GM12864 (cell line): ENCODE measurements around the gene CLASP2.

Source experiments
- DNase-seq: peaks from one replicate; pipeline ENCODE4 v3.0.0-alpha.2; 2011; ENCODE audit warnings: low read depth
- H3K4me3 ChIP-seq: 2 replicates; pipeline ENCODE4 v1.5.1; 2011; ENCODE audit warnings: mild to moderate bottlenecking, low read depth, low read length, control low read depth
- TF ChIP-seq, protein P1 (sequence below): IDR thresholded peaks from 2 replicates; pipeline ENCODE4 v1.5.1; 2011; ENCODE audit warnings: low read depth, mild to moderate bottlenecking, moderate library complexity, low read length, control low read depth, inconsistent platforms; ENCODE audit errors: missing control alignments

Gene CLASP2

DNA sequence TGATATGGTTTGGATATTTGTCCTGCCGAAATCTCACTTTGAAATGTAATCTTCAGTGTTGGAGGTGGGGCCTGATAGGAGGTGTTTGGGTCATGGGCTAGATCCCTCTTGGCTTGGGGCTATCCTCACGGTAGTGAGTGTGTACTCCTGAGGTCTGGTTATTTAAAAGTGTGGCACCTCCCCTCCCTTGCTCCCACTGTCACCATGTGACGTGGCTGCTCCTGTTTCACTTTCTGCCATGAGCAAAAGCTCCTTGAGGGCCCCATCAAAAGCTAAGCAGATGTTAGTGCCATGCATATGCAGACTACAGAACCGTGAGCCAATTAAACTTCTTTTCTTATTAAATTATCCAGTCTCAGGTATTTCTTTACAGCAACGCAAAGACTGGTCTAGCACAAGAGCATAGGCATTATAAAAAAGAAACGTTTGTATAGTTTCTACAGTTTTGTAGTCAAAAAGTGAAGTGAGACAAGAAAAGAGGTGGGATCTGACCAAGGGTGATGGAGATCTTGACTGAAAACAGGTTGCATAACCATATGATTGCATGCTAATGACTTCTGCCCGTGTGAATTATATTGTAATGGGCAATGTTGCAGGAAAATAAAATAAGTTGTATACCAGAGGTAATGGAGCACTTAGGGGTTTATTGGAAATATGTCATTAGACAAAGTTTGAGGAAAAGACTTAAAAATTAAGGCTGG, 28.5 kb upstream of the CLASP2 start:
- no peak for DNase-seq
- H3K4me3 ChIP-seq: no peak overlapping the region
- TF ChIP-seq, protein P1, sequence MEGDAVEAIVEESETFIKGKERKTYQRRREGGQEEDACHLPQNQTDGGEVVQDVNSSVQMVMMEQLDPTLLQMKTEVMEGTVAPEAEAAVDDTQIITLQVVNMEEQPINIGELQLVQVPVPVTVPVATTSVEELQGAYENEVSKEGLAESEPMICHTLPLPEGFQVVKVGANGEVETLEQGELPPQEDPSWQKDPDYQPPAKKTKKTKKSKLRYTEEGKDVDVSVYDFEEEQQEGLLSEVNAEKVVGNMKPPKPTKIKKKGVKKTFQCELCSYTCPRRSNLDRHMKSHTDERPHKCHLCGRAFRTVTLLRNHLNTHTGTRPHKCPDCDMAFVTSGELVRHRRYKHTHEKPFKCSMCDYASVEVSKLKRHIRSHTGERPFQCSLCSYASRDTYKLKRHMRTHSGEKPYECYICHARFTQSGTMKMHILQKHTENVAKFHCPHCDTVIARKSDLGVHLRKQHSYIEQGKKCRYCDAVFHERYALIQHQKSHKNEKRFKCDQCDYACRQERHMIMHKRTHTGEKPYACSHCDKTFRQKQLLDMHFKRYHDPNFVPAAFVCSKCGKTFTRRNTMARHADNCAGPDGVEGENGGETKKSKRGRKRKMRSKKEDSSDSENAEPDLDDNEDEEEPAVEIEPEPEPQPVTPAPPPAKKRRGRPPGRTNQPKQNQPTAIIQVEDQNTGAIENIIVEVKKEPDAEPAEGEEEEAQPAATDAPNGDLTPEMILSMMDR: no peak

DNA sequence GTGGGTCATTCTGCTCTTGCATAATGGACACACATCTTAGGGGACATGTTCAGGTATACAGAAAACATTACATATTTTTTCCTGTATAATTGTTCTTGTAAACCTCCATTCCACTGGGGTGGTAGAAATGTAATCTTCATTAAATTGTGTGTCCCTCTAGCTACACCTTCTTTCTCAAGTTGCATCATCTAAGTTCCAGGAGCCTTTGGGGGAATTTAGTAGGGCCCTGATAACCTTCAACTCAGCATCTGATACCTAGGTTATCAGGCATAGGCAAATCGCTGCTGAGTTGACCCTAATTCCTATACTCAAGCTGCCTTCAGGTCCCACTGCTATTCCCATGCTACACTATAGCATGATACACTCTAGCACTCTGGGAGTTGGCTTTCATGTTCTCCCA, 19.1 kb upstream of the CLASP2 start:
- H3K4me3 ChIP-seq: no peak overlapping the region
- TF ChIP-seq, protein P1: no peak
- DNase-seq: no peak

DNA sequence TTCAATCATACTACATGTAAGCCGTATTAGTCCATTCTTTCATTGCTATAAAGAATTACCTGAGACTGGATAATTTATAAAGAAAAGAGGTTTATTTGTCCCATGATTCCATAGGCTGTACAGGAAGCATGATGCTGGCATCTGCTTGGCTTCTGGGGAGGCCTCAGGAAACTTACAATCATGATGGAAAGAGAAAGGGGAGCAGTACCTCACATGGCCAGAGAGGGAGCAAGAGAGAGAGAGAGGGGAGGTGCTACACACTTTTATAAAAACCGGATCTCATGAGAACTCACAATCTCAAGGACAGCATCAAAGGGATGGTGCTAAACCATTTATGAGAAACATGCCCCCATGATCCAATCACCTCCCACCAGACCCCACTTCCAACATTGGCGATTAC, 14.3 kb upstream of the CLASP2 start:
- no peak for DNase-seq
- no peak overlapping the region for H3K4me3 ChIP-seq
- TF ChIP-seq, protein P1: peak; percentile 56

DNA sequence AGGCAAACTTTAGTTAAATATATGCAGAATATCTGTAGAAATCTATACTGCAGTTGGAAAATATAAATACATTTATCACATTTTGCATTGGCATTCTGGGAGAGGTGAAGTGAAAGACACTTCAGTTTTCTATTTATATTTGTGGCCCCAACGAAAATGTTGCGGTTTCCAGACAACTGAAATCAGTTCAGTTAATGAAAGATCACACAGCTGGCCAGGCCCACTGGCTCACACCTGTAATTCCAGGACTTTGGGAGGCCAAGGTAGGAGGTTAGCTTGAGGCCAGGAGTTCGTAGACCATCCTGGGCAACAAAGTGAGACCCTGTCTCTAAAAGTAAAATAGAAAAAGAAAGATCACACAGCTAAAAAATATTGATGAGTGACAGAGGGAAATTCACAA, 11.9 kb upstream of the CLASP2 start:
- no peak overlapping the region for H3K4me3 ChIP-seq
- TF ChIP-seq, protein P1: no peak
- no peak for DNase-seq

DNA sequence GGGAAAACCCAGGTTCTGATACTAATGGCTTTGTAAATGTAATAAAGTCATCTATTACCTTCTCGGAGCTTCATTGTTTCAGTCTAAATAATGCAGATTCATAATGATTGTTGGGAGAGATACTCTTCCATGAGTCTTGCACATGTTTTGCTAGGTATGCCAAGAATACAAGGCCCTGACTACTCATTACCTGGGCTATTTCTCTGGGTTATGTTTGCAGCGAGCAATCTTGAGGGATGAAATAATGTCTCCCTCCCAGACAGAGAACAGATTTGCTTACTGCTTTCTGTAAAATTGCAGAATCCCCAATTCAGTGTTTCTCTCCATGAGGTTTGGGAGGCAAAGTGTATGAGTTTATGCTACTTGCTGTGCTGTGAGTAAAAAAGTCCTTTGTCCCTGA, 6.2 kb upstream of the CLASP2 start:
- TF ChIP-seq, protein P1: no peak
- no peak overlapping the region for H3K4me3 ChIP-seq
- DNase-seq: no peak

DNA sequence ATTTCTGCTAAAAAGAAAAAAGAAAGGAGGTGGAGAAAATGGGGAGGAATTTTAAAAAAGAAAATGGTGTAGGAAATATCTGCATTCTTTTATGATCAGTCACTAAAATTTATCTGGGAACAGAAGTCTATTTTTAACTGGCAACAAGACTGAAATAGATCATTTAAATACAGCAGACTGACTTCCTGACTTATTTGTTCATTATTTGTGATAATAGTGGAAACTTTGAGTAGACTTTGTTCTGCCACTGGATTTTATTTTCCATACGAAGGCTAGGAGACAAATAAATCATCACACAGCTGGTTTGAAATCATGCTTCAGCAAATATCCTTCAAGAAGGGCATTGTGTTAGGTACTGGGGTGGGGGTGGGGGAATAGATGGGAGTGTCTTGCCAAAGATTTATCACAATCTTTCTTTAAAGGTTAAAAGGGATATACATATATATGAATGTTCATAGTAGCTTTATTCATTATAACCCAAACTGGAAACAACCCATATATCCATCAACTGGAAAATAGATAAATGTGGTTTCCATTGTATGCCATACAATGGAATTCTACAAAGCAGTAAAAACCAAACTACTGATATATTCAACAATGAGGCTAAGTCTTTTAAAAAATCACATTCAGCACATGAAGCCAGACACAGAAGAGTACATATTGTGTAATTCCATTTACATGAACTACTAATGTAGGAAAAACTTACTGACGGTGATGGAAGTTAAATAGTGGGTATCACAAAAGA, 4.7 kb upstream of the CLASP2 start:
- no peak overlapping the region for H3K4me3 ChIP-seq
- no peak for DNase-seq
- TF ChIP-seq, protein P1: no peak

DNA sequence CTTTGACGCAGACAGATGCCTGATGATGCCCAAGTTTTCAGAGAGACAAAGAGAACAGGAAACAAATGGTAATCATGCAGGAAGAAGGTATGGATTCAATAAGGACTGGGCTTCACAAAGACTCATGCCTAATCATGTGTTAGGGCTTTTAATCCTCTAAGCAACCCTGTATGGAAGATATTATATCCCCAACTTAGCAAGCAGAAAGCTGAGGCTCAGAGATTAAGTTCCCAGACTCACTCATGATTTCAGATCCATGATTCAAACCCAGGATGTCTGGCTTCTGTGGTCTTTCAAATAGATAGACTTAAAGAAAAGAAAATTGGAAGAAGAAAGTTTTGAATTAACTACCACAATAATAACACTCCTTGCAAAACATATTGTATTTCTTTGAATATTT, 4.1 kb upstream of the CLASP2 start:
- no peak for DNase-seq
- H3K4me3 ChIP-seq: no peak overlapping the region
- TF ChIP-seq, protein P1: no peak
